NCI-H2029 (cell line): ENCODE data around the gene DGUOK.

Experiments
- DNase-seq: peaks from one replicate; lab custom pipeline; 2025; lab: John Stamatoyannopoulos, UW

DGUOK gene

DNA sequence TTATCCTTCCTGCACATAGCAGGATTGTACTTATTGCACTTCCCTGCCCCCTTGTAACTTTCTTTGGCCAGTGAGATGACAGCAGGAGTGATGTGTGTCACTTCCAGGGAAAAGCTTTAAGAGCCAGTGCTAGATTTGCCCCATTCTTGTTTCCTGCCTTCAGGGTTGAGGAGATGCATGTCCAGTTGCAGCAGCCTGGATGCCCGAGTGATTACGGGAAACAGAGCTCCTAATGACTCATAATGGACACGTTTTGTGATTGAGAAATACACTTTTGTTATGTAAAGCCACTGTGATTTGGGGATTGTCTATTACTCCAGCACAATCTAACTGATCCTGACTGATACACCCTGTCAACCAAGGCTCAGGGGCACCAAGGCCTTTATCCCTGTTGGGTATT, 53.0 kb downstream of the DGUOK start:
- no peak for DNase-seq

GRCh38 chr2:73980566-73980965, 53.9 kb downstream of the DGUOK start:
- DNase-seq, result no peak

GRCh38 chr2:73981081-73982001, 54.7 kb downstream of the DGUOK start:
- no peak for DNase-seq

- no peak for DNase-seq
These were observed 55.5 kb downstream of the DGUOK start for GRCh38 chr2:73982140-73982617.

DNA sequence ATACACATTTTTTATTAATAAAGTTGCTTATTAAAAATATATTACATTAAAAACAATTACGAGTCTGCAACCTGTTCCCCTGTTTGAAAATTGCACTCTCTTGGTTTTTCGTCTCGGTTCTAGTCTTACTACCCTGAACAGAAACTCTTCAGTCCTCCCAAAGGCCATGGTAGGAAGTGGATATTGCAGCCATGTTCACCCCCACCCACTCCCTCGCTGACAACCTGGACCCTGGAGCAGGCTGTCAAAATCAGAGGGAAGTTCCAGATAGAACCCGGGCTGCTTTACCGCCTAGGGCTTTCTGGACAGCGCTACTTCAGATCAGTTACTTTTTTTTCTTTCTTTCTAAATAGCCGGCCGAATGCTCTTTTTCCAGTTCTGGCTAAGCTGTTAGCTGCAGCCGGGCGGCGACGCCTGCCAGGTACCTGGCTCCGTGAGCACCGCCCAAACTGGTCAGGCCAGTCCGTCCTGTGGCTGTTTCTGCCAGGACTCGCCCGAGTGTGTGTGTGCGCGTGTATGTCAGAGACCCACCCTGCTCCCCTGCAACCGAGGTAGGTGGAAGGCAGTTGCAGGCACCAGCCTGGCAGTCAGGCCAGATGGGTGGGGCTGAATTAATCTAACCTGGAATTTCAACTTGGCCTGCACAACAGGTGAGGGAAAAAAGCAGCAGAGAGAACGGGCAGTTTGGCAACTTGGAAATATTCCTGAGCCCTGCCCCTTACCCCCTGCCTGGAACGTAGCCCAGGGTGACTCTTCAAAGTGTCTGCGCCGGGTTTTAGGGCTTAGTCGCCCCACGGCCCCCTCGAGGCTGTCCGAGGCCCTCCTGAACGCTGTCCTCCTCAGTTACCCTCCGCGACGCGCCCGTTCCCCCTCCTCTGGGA, 56.9 kb downstream of the DGUOK start:
- peak; percentile 83 for DNase-seq

GRCh38 chr2:73984203-73984921, 57.7 kb downstream of the DGUOK start, which contains the start of gene TET3:
Gene TET3 (plus strand): TSS chr2:73984910. CDS start chr2:73986404, 1,494 bp downstream.
- no peak for DNase-seq

DNA sequence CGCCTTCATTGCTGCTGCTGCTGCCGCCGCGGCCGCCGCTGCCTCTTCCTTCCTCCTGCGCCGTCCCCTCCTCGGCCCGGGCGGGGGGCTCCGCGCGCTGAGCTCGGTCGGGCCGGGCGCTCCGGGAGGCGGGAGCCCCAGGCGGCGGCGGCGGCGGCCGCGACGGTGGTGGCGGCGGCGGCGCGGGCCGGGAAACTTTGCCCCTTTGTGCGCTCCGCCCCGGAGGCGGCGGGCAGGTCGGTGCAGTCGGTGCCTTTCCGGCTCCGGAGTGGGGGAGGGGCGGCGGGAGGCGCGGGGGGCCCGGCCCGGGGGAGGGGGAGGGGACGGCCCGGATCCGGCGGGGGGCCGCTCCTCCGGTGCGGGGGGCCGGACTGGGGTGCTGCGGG, 58.2 kb downstream of the DGUOK start:
- DNase-seq, result no peak

GRCh38 chr2:73985308-73986084, 58.8 kb downstream of the DGUOK start:
- DNase-seq, result no peak

- no peak for DNase-seq
These were observed 59.5 kb downstream of the DGUOK start for GRCh38 chr2:73986085-73986681.

- no peak for DNase-seq
These were observed 60.6 kb downstream of the DGUOK start for GRCh38 chr2:73987109-73987947.

DNA sequence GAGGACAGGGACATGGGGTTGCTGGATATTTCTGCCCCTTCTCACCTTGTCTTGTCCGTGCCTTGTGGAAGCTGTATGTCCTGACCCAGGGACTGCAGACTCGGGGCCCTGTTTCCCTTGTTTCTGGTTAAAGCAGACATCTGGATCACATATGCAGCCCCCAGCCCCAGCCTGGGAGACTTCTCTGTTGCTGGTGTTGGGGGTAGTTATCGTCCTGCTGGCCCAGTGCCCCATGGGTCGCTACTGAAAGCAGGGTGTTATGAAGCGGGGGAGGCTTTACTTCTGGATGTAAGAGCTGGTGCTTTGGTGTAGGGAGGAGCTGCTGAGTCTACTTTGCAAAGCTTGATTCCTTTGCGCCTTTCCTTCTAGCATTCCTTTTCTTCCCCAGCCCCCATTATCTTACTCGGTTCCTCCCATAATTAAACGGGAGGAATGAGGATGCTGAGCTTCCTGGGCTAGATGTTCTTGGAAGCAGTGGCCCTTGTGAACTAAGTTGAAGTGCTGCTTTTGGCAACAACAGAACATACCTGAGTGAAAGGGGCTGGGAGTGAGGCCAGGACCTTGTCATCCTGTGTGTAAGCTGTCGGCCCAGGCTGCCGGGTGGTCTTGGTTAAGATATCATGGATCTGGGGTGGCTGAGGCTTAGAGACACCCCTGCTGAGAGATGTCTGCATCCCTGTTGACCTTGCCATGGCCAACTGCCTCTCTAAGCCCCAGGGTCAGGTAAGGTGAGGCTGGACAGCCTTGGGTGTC, 61.4 kb downstream of the DGUOK start:
- no peak for DNase-seq

GRCh38 chr2:73989972-73990371, 63.3 kb downstream of the DGUOK start:
- DNase-seq, result no peak

GRCh38 chr2:73990531-73990930, 63.9 kb downstream of the DGUOK start:
- DNase-seq, result no peak

DNA sequence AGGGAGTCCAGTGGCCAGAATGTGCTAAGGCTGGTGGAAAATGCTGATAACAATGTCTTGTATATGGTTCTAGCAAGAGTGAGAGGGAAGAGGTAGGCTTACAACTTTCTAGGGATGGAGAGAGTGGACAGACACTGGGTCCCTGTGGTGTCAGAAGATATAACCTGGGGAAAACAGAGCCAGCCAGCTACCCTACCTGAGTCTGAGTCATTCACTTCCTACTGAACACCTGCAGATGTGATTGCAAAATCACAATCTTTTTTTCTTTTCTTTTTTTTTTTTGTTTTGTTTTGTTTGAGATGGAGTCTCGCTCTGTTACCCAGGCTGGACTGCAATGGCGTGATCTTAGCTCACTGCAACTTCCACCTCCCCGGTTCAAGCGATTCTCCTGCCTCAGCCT, 65.4 kb downstream of the DGUOK start:
- no peak for DNase-seq

DNA sequence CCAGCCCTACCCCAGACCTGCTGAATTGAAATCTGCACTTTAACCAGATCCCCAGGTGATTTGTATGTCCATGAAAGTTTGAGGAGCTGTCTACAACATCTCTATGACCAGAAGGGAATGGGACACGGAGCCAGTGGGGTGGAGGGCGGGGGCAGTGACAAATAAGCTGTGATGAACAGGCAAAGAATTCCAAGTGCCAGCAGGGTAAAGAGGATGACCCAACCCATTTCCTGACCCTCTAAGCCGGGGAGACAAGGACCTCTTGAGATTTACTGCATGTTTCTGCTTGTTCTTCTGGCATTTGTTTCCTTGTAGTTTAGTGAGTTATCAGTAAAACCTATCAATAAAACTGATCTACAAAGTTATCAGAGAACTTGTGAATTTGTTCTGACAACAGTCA, 66.7 kb downstream of the DGUOK start:
- DNase-seq, result no peak

GRCh38 chr2:73993778-73994177, 67.1 kb downstream of the DGUOK start:
- DNase-seq, result no peak

DNA sequence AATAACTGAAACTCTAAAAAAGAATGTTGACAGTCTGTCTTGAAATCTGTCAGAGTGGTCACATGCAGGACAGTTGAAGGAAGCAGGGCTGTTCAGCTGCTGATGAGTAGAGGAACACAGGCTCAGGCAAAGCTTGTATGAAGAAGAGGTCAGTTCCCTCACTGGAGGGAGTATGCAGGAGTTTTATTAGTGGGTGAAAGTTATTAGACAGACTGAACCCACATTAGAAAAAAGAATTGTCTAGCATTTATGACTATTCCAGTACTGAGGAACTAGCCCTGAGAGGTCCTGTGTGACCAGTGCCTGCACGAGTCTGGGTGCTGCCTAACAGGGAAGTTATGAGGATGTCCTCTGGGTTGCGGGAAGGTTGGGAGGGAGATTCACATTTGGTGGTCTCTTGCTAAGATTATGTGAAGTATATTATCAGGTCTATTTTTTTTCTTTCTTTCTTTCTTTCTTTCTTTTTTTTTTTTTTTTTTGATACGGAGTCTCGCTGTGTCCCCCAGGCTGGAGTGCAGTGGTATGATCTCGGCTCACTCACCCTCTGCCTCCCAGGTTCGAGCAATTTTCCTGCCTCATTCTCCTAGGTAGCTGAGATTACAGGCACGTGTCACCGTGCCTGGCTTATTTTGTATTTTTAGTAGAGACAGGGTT, 67.6 kb downstream of the DGUOK start:
- no peak for DNase-seq

DNA sequence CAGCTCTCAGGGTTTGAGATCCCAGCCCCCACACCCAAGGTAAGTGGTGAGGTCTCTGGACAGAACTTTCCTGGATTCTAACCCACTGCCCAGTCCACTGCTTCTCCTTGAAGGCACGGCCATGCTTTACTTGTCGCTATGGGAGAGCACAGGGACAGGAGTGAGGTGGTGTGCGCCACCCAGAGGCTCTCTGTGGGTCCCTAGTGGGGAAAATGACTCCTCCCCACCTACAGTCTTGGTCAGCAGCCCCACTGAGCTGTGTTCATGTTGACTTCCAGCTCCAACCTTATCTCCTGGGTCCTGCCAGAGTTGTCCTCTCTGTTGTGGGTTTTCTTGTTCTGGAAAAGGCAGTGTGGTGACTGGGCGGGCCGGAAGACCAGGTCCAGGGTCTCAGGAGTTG, 69.1 kb downstream of the DGUOK start:
- DNase-seq, result no peak

- DNase-seq, result no peak
These were observed 71.1 kb downstream of the DGUOK start for GRCh38 chr2:73997813-73998212.
